HG03108 (cell line): Measurements from ENCODE around the gene CFAP46.
"Not testable (repeated sequence)": the region's sequence is repeated elsewhere in the genome, so short reads cannot be mapped to it uniquely, and the experiment has no call there.

Experiments used
- ATAC-seq: cut with Tn5 transposase; IDR thresholded peaks from one replicate; pipeline ENCODE4 v1.9.1; 2021; ENCODE audit warnings: moderate library complexity; ENCODE audit not compliant: unreplicated experiment

CFAP46 gene

DNA sequence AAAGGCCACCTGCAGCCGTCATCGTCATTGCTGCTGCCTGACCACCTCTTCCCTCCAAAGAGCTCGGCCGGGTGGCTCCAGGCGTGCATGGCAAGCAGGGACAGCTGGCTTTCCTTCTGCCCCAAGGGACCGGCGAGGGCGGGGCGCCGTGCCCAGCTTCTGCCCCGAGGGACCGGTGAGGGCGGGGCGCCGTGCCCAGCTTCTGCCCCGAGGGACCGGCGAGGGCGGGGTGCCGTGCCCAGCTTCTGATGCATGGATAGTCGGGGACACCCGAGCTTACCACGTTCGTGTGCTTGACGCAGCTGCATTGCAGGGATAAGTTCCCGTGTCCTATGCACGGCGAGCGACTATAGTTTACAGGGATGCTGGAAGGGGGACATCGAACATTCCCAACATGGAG lies 27.0 kb downstream of the CFAP46 start:
- ATAC-seq: no peak

- no peak for ATAC-seq
Measured at GRCh38 chr10:132914732-132915131, 27.6 kb downstream of the CFAP46 start.

DNA sequence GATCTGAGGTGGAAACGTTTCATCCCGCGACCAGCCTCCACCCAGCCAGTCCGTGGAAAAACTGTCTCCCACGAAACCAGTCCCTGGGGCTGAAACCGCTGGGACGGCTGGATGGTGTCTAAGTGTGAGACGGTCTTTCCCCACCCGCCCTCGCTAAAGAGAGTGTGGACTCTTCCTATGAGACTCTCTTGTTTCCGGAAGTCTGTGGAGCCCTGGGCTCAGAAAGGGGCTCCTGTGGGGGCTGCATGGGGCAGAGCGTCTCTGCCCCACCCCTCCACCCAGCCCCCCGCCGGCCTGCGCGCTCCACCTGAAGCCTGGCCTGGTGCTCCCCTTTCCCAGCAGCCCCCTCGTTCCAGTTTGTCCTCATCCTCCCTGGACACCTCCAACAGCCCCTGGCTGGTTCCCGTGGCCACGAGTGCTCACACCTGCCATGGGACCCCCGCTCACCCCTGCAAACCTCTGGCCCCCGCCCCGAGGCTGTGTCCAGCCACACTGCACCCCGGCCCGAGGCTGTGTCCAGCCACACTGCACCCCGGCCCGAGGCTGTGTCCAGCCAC lies 28.7 kb downstream of the CFAP46 start:
- no peak for ATAC-seq

GRCh38 chr10:132912713-132913558 lies 29.4 kb downstream of the CFAP46 start:
- ATAC-seq: no peak

DNA sequence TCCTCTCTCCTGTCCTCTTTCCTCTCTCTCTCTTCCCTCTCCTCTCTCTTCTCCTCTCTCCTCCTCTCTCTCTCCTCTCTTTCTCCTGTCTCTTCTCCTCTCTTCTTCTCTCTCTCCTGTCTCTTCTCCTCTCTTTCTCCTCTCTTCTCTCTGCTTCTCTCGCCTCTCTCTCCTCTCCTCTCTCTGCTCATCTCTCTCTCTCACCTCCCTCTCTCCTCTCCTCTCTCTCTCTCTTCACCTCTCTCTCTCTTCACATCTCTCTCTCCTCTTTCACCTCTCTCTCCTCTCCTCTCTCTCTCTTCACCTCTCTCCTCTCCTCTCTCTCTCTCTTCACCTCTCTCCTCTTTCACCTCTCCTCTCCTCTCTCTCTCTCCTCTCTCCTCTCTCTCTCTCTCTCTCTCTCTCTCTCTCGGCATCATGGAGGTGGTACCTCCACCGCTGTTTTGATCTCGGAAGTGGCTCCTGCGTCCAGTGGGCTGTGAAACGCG lies 30.1 kb downstream of the CFAP46 start:
- ATAC-seq: no peak

GRCh38 chr10:132911786-132912097 lies 30.6 kb downstream of the CFAP46 start:
- ATAC-seq: no peak

GRCh38 chr10:132910901-132911785 lies 31.2 kb downstream of the CFAP46 start:
- ATAC-seq: no peak

DNA sequence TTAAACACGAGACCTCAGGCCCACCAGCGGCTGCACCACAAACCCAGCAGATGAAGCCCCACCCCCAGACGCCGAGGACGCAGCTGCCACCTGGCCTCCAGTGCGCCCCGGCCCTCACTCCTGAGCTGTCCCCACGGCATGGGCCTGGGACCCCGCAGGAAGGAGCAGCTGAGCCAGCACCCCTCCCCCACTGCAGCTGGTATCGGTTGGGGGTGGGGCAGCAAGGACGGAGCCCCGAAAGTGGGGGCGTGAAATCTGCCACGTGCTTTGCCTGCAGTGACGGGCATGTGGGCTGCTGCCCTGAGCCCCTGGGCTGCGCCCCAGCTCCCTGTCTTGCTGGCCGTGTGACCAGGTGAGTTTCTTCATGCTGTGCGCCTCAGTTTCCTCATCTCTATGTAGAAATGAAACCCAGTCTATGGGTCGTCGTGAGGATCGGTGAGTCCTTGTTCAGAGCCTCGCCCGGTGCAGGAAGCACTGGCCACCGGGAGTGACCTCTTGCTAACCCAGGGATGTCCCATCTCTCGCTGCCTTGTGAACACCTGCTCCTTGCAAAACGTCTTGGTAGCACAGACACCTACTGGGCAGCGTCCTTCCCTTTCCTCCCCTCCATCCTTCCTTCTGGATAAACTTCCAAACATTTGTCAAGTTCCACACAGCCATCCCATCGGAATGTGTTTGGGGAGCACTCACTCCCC lies 32.0 kb downstream of the CFAP46 start:
- no peak for ATAC-seq

DNA sequence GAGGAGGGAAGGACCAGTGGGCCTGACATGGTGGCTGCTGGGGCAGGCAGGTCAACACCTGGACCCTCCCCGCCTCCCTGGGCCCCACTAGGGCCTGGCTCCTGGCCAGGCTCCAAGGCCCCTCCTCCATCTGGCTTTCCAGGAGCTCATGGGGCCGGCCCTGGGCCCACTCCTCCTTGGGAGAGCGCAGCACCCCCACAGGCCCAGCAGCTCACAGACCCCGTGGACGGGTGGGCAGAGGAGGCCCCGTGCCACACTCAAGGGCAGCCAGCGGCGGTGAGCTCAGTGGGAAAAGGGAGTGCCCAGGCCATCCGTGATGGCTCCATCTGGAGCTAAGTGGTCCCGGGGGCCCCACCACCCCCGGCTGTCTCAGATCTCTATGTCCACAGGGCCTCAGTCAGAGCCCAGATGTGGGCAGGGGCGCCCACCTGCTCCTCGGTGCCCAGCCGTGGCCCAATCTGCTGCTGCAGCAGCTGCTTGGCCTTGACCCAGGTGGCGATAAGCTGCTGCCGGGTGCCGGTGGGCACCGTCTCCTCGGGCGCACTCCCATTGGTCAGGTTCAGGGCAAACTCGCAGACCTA lies 32.8 kb downstream of the CFAP46 start:
- no peak for ATAC-seq

GRCh38 chr10:132908621-132909295 lies 33.6 kb downstream of the CFAP46 start:
- no peak for ATAC-seq

- no peak for ATAC-seq
Measured at GRCh38 chr10:132907821-132908620, 34.3 kb downstream of the CFAP46 start.

DNA sequence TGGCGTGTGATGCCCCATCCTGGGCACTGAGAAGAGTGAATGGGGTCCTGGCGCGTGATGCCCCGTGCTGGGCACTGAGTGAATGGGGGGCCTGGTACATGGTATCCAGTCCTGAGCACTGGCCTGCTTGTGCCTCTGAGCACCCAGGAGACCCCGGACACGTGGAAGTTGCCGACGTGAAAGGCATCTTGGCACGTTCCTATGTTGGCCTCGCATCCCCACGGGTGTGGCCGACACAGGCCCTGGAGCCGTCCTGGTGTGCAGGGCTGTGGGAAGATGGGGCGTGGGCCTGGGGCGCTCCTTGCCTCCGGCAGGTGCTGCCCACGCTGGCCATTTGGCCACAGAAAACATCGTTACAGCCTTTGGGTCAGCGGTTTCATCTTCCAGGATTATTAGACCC lies 35.5 kb downstream of the CFAP46 start:
- ATAC-seq: no peak

DNA sequence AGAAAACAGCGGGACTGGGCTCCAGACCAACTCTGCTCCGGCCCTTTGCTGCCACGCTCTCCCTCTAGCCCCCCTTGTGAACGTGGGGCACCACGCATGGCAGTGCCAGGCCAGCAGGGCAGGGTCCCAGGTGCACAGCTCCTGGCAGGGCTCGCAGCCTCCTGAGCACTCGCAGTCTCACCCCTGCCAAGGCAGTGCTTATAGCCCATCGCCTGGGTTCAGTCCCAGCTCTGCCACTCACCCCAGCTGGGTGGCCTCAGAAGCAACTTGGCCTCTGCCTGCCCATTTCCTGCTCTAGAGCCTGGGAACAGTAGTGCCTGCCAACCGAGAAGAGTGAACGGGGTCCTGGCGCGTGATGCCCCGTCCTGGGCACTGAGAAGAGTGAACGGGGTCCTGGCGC lies 36.3 kb downstream of the CFAP46 start:
- no peak for ATAC-seq

- ATAC-seq: no peak
Measured at GRCh38 chr10:132905661-132906060, 36.7 kb downstream of the CFAP46 start.

- no peak for ATAC-seq
Measured at GRCh38 chr10:132904814-132905649, 37.3 kb downstream of the CFAP46 start.

DNA sequence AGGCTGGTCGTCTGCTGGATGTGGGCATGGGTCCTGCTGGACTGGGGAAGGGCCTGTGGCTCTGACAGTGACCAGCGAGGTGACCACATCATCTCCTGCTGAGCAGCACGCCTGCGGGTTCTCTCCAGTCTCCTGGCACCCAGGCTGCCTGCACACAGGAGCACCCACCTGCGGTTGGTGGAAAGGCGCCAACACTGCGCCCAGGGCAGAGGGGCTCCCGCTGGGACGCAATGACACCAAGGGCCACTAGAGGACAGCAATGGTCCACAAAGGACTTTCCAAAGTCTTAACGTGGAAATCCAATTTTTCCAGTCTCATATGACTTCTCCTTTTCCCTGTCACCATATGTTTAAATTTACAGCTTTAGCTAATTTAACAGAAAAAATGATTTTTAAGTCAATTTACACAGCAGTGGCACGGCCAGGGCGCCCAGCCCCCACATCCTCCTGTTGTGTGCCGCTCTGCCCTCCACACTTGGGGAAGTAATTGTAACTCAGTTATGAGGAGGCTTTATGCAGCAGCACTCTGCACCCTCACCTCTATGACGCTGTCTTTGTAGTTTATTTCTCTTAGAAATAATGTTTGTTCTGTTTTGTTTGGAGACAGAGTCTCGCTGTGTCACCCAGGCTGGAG lies 38.1 kb downstream of the CFAP46 start:
- ATAC-seq: no peak

GRCh38 chr10:132902656-132903575 lies 39.5 kb downstream of the CFAP46 start:
- ATAC-seq: not testable (repeated sequence)
